GM21528 (cell line): ENCODE results near the gene GNL2.
"Not testable (repeated sequence)": the region's sequence is repeated elsewhere in the genome, so short reads cannot be mapped to it uniquely, and the experiment has no call there.

Experiments used
- ATAC-seq: cut with Tn5 transposase; IDR thresholded peaks from one replicate; pipeline ENCODE4 v1.9.1; 2021; ENCODE audit warnings: mild to moderate bottlenecking, moderate library complexity; ENCODE audit not compliant: unreplicated experiment, low FRiP score

GNL2 gene

DNA sequence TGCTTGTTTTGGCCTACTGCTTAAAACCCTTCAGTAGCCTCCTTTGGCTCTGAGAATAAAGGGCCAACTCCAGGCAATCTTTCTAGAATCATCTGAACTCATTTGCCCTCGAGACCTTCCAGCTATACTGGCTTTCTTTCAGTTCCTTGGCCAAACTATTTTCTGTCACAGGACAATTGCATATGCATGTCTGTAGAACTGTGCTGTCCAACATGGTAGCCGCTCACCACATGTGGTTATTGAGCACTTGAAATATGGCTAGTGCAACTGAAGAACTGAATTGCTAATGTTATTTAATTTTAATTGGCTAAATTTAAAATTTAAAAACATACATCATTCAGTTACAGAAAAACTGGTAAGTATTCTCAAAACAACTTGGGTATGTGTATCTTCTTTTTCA lies 14.3 kb upstream of the GNL2 start:
- ATAC-seq, result no peak

GRCh38 chr1:37609002-37609401 lies 13.3 kb upstream of the GNL2 start:
- no peak for ATAC-seq

- no peak for ATAC-seq
Measured at GRCh38 chr1:37606481-37607263, 10.9 kb upstream of the GNL2 start.

GRCh38 chr1:37605806-37606474 lies 10.2 kb upstream of the GNL2 start:
- ATAC-seq, result no peak

GRCh38 chr1:37605061-37605650 lies 9.4 kb upstream of the GNL2 start:
- no peak for ATAC-seq

GRCh38 chr1:37602750-37603694 lies 7.3 kb upstream of the GNL2 start:
- ATAC-seq, result no peak

DNA sequence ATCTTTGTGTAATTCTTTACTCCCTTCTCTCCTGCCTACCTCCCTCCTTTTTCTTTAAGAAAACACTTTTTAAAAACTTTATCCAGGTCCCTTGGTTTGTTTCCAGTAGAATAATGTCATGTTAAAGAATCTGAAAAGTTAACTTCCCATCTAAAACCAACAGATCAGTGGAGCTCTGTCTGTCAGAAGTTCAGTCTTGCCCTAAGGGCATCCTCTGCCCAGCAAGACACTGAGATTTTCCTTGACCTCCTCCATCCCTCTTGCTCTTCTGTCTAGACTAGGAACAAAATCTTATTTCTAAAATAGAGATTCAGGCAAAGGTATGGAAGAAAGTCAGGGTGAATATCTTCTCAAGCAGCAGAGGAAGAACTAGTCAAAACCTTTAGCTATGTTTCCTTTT lies 5.7 kb upstream of the GNL2 start:
- no peak for ATAC-seq

GRCh38 chr1:37599940-37600339 lies 4.2 kb upstream of the GNL2 start:
- ATAC-seq, result no peak

- no peak for ATAC-seq
Measured at GRCh38 chr1:37596182-37596667, 488 bp upstream of the GNL2 start.

DNA sequence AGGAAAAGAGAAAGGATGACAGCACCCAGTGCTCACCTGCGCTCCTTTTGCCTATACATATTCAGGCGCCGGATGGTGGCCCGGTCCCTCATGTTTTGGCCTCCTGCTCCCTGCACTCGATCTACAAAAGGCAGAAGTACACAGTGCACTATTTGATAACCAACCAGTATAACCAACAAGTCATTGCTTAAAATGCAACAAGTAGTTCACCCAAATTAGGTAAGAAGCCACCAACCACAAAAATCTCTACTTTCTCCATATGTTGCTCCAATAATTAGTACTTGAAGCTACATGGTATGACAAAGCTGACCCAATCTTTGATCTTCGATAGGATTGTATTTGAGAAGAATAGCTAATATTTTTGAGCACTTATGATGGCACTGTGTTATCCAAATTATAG lies 2.0 kb downstream of the GNL2 start:
- no peak for ATAC-seq

DNA sequence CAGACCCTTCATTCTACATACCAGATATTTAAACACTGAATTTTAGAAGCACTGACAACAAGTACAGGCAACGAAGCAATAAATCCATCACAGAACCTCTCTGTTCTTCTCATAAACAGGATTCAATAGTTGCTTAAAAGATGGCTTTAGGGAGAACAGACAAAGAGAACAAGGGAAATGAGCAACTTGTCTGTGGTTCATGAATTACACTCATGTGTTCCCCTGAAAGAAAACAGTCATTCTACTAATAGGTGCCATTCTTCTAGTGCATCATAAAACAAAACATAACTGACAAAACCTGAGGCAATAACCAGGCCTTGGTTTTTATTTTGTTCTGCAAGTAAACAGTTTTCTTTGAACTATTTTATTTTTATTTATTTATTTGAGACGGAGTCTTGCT lies 6.8 kb downstream of the GNL2 start:
- no peak for ATAC-seq

GRCh38 chr1:37584544-37584943 lies 11.2 kb downstream of the GNL2 start:
- not testable (repeated sequence) for ATAC-seq

DNA sequence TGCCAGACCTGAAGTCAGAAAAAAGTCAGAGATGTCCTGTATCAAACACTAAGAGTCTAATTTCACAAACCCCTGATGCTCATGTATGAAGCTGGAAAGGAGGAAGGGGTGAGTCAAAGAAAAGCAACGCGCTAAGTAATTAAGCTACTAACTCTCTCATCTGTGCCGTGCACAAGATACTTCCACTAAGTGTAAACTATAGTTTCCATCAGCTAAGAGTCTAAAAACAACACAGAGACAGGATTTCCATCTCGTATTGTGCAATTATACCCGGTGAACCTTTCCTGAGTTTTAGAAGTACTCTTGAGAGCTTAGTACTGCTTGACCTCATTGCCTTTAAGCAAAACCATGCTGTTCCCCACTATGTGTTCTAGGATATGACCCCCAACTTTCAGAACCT lies 20.0 kb downstream of the GNL2 start:
- no peak for ATAC-seq

DNA sequence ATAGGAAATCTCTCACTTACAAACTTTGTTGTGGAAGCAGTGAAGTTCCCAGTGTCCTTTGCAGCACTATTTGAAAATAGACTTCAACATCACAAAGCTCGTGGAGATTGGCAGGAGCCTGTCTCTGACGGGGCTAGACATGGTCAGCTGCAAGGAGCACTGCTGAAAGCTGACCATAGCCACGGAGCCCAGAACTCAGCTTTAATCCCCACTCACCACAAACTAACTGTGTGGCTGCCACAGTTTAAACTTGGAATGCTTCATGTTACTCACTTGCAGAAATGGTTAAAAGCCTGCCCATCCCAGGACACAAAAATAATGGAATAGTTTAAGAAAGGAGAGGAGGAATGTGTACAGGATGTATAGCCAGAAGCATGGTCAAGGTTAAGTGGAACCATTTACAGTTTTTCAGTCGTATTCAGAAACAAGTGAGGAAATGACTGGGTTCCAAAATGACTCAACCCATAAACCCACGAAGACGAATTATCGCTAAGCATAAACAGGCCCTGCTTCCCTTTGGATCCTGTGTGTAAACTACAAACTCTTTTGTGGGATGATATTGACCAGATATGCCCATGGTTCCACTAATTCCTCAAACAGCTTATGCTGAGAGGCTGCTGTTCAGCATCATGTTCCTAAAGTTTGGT lies 20.8 kb downstream of the GNL2 start:
- no peak for ATAC-seq

DNA sequence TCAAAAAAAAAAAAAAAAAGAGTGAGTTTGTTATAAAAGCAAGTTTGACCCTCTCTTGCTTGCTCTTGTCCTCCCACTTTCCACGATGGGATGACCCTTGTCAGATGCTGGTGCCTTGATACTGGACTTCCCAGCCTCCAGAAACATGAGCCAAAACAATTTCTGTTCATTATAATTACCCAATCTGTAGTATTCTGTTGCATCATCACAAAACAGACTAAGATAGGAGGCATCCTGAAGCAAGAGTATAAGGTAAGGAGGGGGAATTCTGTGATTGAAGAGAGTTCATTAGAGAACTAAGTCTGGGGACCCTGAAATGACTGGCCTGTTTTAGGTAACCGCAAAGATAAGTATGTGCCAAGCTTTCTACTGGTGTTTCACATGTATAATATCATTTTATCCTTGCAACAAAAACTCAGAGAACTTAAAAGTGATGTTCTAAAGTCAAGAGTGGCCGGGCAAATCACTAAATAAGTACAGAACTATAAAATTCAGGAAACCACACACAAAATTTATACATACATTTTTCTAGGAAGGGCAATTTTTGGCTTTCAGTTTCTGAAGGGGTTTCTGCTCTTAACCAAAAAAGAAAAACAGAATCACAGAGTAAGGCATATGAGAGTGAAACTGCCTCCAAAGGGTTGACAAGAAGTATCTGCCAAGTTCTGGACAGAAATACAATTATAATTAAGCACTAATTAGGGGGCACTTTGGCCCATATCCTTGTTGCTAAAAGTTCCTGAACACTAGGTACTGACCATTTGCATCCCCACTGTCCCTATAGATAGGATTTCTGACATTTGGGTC lies 25.0 kb downstream of the GNL2 start:
- ATAC-seq, result no peak

DNA sequence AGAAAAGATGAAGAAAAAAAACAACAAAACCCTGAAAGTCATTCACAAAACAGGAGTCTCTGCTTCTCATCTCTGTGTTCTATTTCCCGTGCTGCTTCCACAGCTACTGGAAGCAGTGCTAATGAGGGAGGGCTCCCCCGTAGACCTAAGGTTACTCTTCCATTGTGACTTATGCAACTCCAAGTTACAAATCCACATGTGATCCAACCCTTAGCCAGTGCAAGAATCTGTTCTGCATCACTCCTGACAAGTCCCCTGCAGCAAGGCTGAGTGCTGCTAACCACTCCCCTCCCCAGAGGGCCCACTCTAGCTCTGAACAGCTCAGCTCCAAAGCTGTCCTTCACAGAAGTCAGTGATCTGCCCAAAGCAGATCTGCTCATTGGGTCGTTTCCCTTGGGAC lies 28.7 kb downstream of the GNL2 start:
- no peak for ATAC-seq

- ATAC-seq, result no peak
Measured at GRCh38 chr1:37564892-37565291, 30.8 kb downstream of the GNL2 start.

DNA sequence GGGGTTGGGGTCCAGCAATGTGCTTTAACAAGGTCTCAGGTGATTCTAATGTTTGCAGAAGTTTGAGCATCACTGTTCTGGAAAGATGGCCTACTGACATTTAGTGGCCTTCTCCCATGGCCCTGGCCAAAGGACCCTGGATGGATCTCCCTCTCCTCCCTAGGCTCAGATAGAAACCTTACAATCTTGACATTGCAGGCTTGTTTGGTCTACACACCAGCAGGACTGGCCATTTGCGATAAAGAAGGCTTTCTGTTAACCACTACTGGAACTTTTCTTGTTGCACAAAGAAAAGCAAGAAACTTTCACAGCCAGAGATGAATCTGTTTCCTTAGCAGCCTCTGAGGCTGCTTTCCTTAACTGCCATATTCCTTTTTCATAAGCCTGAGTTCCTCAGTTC lies 32.8 kb downstream of the GNL2 start:
- ATAC-seq, result no peak
